Naive thymus-derived CD4-positive, alpha-beta T cell (primary cell): Measurements from ENCODE around the gene HRG. TPM values are rescaled to one million over a fixed set of nuclear protein-coding genes. Genes with fewer than 3 reads are reported as not detected.
"Not testable (repeated sequence)": the region's sequence is repeated elsewhere in the genome, so short reads cannot be mapped to it uniquely, and the experiment has no call there.

Experiments
- ATAC-seq: fragments of 150-1000 bp; cut with Tn5 transposase; 2 replicates; pipeline ENCODE4 v1.10.0; 2021; ENCODE audit warnings: mild to moderate bottlenecking, moderate library complexity
- CTCF ChIA-PET: fragments of 350-600 bp; sonication (Branson Sonifier 250); formaldehyde crosslinking; loops from one replicate; lab custom pipeline; 2021; ENCODE audit warnings: antibody characterized with exemption; lab: Charles Lee
- POLR2A ChIA-PET: fragments of 350-600 bp; sonication (Branson Sonifier 250); formaldehyde crosslinking; loops from one replicate; lab custom pipeline; 2021; ENCODE audit warnings: antibody characterized with exemption, inconsistent platforms; lab: Charles Lee
- DNase-seq, 9 donors: peaks; one replicate each; pipeline versions ENCODE4 v3.0.0 to v3.0.0-alpha.2; 2020 to 2022; ENCODE audit warnings: mixed read lengths in 1 of 9
- H3K27ac ChIP-seq: one replicate; pipeline ENCODE4 v1.7.0; 2013; ENCODE audit warnings: mild to moderate bottlenecking, low read depth, low read length, moderate library complexity
- H3K27me3 ChIP-seq, 2 donors: one replicate each; pipeline ENCODE4 v1.7.0; 2013; ENCODE audit warnings: low read length in 2 of 2, mild to moderate bottlenecking in 2 of 2, moderate library complexity in 2 of 2; ENCODE audit not compliant: control insufficient read depth in 2 of 2, insufficient read depth in 2 of 2
- H3K36me3 ChIP-seq, 3 experiments: 1 replicate in 2 of 3; 2 replicates in 1 of 3; pipeline ENCODE4 v1.7.0; 2013; ENCODE audit warnings: low read length in 3 of 3, mild to moderate bottlenecking in 3 of 3, moderate library complexity in 1 of 3; ENCODE audit not compliant: insufficient read depth in 3 of 3, control insufficient read depth in 2 of 3
- H3K4me1 ChIP-seq, 2 donors: one replicate each; pipeline ENCODE4 v1.7.0; 2013; ENCODE audit warnings: low read length in 2 of 2, mild to moderate bottlenecking in 2 of 2, moderate library complexity in 1 of 2; ENCODE audit not compliant: control insufficient read depth in 2 of 2, insufficient read depth in 2 of 2
- H3K4me3 ChIP-seq: 2 replicates; pipeline ENCODE4 v1.7.0; 2013; ENCODE audit warnings: mild to moderate bottlenecking, low read length
- H3K9me3 ChIP-seq, 3 experiments: 1 replicate in 2 of 3; 2 replicates in 1 of 3; pipeline ENCODE4 v1.7.0; 2013; ENCODE audit warnings: low read length in 3 of 3; ENCODE audit not compliant: control insufficient read depth in 2 of 3
- H3K27ac Mint-ChIP-seq, 9 donors: one replicate each; pipeline ENCODE4 v1.8.0; 2020 to 2022; ENCODE audit warnings: mixed read lengths in 9 of 9, mild to moderate bottlenecking in 8 of 9, moderate library complexity in 5 of 9, inconsistent platforms in 2 of 9
- H3K27me3 Mint-ChIP-seq, 5 donors: one replicate each; pipeline ENCODE4 v1.8.0; 2021 to 2022; ENCODE audit warnings: mixed read lengths in 5 of 5, mild to moderate bottlenecking in 1 of 5
- H3K36me3 Mint-ChIP-seq, 5 donors: one replicate each; pipeline ENCODE4 v1.8.0; 2020 to 2022; ENCODE audit warnings: mixed read lengths in 5 of 5, mild to moderate bottlenecking in 3 of 5, inconsistent platforms in 1 of 5
- H3K4me1 Mint-ChIP-seq, 7 donors: one replicate each; pipeline ENCODE4 v1.8.0; 2020 to 2022; ENCODE audit warnings: mixed read lengths in 7 of 7, mild to moderate bottlenecking in 3 of 7, inconsistent platforms in 1 of 7
- H3K4me3 Mint-ChIP-seq, 10 donors: one replicate each; pipeline ENCODE4 v1.8.0; 2020 to 2022; ENCODE audit warnings: mild to moderate bottlenecking in 10 of 10, mixed read lengths in 10 of 10, moderate library complexity in 6 of 10, inconsistent platforms in 2 of 10
- H3K9me3 Mint-ChIP-seq, 11 donors: one replicate each; pipeline ENCODE4 v1.8.0; 2020 to 2022; ENCODE audit warnings: mixed read lengths in 11 of 11, mild to moderate bottlenecking in 4 of 11, inconsistent platforms in 1 of 11, moderate library complexity in 1 of 11
- intact Hi-C, 2 donors: fragments of 100-400 bp; cut with micrococcal nuclease; formaldehyde crosslinking; loops; one replicate each; pipeline ENCODE4 v1.15.1; 2023
- polyA plus RNA-seq, 2 donors: library from polyadenylated mRNA; unstranded; fragments of 300-500 nt; fragmentation: Illumina TruSeq; gene quantifications; one replicate each; pipeline ENCODE4 v1.2.3, GENCODE V29; 2021
- total RNA-seq, 6 experiments: library from RNA in 5 of 6; stranded (reverse) in 5 of 6; gene quantifications; 1 replicate in 5 of 6; 2 replicates in 1 of 6; pipeline ENCODE4 v1.2.3 and lab custom pipeline; 2021 to 2026

HRG gene
- total and polyA plus RNA-seq, 7 experiments from 2014 or later: not detected

DNA sequence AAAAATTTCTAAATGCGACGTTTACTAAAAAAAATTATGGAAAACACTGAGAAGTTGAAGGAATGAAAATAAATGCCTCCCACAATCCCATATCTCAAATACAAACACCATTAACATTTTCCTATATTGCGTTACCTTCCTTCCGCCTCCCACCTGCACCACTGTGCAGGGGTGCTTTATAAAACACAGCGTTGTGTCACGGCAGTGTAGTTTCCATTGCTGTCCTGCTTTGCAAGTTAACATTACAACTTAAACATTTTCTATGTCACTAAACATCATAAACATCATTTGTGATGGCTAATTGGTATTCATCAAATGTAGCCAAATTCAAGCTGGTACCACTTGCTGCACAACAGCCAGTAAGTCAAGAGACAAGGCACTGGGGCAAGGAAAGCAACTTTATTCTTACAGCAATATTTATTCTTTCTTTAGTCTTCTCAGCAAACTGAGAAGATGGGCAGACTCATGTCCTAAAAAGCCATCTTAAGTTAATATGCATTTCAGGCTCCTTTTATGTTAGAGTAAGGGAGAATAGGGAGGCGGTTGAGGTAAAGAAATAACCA, 37.9 kb upstream of the HRG start:
- Mint-ChIP-seq H3K36me3 (no peaks in the 10 kb centered on the region), H3K9me3 (no peaks in the 10 kb centered on the region), H3K27me3 (peaks cover 0 to 26% (median 10%) of the 10 kb centered on the region in 5 donors), H3K4me3 (no peak overlapping the region), H3K4me1 (peaks cover 0 to 2% (median 0%) of the 10 kb centered on the region in 7 donors), H3K27ac (no peak overlapping the region)
- no peak for ATAC-seq
- ChIA-PET CTCF (no interaction called here), POLR2A (interaction anchor here (0.6 kb wide), 1 partner anchor 42 kb away, joined by 3 read pairs; no protein-coding TSS in a partner anchor)
- no peak for DNase-seq
- intact Hi-C loops: no loop called here
- H3K4me3 ChIP-seq: no peak overlapping the region
- no peaks in the 10 kb centered on the region for H3K9me3 ChIP-seq
- no peaks in the 10 kb centered on the region for H3K36me3 ChIP-seq
- H3K4me1 ChIP-seq: no peaks in the 10 kb centered on the region
- H3K27ac ChIP-seq: no peak overlapping the region
- no peaks in the 10 kb centered on the region for H3K27me3 ChIP-seq

DNA sequence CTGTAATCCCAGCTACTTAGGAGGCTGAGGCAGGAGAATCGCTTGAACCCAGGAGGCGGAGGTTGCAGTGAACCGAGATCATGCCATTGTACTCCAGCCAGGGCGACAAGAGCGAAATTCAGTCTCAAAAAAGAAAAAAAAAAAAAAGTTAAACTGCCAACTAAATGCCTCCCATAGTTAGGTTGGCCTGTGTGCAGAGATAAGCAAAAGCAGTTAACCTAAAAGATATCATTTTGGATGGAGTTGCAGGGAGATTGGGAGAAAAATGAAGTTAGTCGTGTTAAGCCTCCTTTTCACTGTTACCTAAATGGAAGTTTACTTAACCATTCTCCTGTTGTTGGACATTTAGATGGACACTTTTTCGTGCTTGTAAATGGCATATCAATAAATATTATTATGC, 37.1 kb upstream of the HRG start:
- no peak overlapping the region for H3K27ac Mint-ChIP-seq
- intact Hi-C loops: no loop called here
- CTCF ChIA-PET: no interaction called here

DNA sequence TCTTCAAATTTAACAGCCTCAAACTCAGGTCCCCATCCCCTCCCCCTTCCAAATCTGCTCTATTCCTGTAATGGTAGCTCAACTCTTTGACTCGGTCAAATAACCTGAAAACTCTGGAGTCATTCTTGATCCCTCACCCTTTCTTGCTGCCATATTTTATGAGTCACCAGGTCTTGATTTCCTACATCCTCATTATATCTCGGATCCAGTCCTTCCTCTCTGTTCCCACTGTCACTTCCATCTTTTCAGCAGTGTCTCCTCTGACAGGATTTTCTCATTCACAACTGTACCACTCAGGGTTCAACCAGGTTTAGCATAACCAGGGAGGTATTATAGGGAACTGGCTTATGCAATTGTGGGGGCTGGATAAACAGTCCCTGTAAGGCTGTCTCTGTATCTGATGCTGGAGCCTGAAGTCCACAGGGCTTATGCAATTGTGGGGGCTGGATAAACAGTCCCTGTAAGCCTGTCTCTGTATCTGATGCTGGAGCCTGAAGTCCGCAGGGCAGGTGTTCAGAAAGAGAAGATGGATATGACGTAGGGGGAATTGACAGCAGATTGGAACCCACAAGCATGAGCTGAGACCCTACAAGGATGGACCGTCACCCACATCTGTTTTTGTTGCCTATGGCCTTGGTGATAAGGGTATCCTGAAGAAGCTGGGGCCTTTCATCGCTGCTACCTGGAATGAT, 34.7 kb upstream of the HRG start:
- H3K4me3 Mint-ChIP-seq: no peak overlapping the region
- H3K36me3 Mint-ChIP-seq: no peaks in the 10 kb centered on the region
- Histone ChIP-seq H3K36me3 (no peaks in the 10 kb centered on the region), H3K27ac (no peak overlapping the region), H3K4me3 (no peak overlapping the region), H3K9me3 (no peaks in the 10 kb centered on the region), H3K27me3 (no peaks in the 10 kb centered on the region), H3K4me1 (no peaks in the 10 kb centered on the region)
- POLR2A ChIA-PET: no interaction called here
- ATAC-seq (no peak), DNase-seq (no peak)
- intact Hi-C loops: no loop called here
- peaks cover 0 to 21% (median 10%) of the 10 kb centered on the region in 5 donors for H3K27me3 Mint-ChIP-seq
- CTCF ChIA-PET: no interaction called here
- H3K9me3 Mint-ChIP-seq: no peaks in the 10 kb centered on the region
- H3K4me1 Mint-ChIP-seq: peaks cover 0 to 2% (median 0%) of the 10 kb centered on the region in 7 donors
- no peak overlapping the region for H3K27ac Mint-ChIP-seq

More for the DNA sequence above, 37.1 kb upstream of the HRG start:
- Mint-ChIP-seq H3K4me1 (peaks cover 0 to 2% (median 0%) of the 10 kb centered on the region in 7 donors), H3K9me3 (no peaks in the 10 kb centered on the region), H3K36me3 (no peaks in the 10 kb centered on the region), H3K4me3 (no peak overlapping the region), H3K27me3 (peaks cover 0 to 21% (median 10%) of the 10 kb centered on the region in 5 donors)
- no peaks in the 10 kb centered on the region for H3K27me3 ChIP-seq
- no peaks in the 10 kb centered on the region for H3K36me3 ChIP-seq
- H3K27ac ChIP-seq: no peak overlapping the region
- POLR2A ChIA-PET: no interaction called here
- no peaks in the 10 kb centered on the region for H3K4me1 ChIP-seq
- ATAC-seq: no peak
- no peaks in the 10 kb centered on the region for H3K9me3 ChIP-seq
- H3K4me3 ChIP-seq: no peak overlapping the region
- DNase-seq: no peak

DNA sequence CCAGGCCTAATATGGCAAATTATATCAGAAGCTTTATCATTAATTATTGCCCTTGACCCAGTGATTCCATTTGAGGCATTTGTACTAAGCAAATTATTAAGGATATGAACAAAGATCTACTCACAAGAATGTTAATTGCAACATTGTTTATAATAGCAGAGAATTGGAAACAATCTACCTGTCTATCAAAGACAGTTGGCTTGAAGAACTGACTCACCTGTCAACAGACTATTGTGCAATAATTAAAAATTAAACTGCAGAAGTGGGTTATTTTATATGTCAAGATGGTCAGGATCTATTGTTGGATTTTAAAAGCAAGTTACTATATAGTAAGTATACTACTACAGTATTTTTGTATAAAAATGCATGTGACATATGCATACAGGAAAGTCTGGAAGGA, 32.3 kb upstream of the HRG start:
- no peaks in the 10 kb centered on the region for H3K36me3 ChIP-seq
- H3K4me1 Mint-ChIP-seq: peaks cover 0 to 2% (median 0%) of the 10 kb centered on the region in 7 donors
- ChIA-PET POLR2A (no interaction called here), CTCF (no interaction called here)
- H3K4me3 ChIP-seq: no peak overlapping the region
- H3K27me3 ChIP-seq: no peaks in the 10 kb centered on the region
- ATAC-seq: no peak
- H3K9me3 Mint-ChIP-seq: no peaks in the 10 kb centered on the region
- peaks cover 0 to 27% (median 12%) of the 10 kb centered on the region in 5 donors for H3K27me3 Mint-ChIP-seq
- no peak for DNase-seq
- no peak overlapping the region for H3K4me3 Mint-ChIP-seq
- H3K27ac ChIP-seq: no peak overlapping the region
- H3K27ac Mint-ChIP-seq: no peak overlapping the region
- H3K9me3 ChIP-seq: no peaks in the 10 kb centered on the region
- H3K36me3 Mint-ChIP-seq: no peaks in the 10 kb centered on the region
- H3K4me1 ChIP-seq: no peaks in the 10 kb centered on the region
- intact Hi-C loops: no loop called here

DNA sequence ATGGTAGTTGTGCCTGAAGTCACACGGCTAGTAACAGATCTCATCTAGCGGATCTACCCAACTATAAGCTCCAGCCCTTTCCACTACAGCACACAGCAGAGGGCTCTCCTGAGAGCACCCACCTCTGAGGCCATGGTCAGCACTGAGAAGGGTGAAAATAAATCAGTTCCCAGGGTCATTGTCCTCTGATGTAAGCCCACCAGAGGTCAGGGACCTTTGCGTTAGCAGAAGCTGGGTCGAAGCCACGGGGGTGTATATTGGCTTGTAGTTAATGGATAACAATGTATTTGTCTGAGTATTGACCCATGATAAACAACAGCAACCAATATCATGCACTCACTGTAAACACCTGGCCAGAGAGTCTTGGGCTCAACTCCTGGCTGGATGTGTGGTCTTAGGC, 31.6 kb upstream of the HRG start:
- H3K9me3 Mint-ChIP-seq, H3K4me1 ChIP-seq, H3K27ac Mint-ChIP-seq, H3K36me3 Mint-ChIP-seq, ATAC-seq, H3K4me3 Mint-ChIP-seq, intact Hi-C loops, H3K9me3 ChIP-seq, H3K27me3 ChIP-seq, POLR2A ChIA-PET, H3K4me1 Mint-ChIP-seq, H3K4me3 ChIP-seq, H3K27ac ChIP-seq, DNase-seq, H3K36me3 ChIP-seq: not testable (repeated sequence)
- CTCF ChIA-PET: interaction anchor here (1.0 kb wide), 1 partner anchor 17 kb away, joined by 3 read pairs; no protein-coding TSS in a partner anchor
- H3K27me3 Mint-ChIP-seq: peaks cover 0 to 27% (median 19%) of the 10 kb centered on the region in 5 donors

DNA sequence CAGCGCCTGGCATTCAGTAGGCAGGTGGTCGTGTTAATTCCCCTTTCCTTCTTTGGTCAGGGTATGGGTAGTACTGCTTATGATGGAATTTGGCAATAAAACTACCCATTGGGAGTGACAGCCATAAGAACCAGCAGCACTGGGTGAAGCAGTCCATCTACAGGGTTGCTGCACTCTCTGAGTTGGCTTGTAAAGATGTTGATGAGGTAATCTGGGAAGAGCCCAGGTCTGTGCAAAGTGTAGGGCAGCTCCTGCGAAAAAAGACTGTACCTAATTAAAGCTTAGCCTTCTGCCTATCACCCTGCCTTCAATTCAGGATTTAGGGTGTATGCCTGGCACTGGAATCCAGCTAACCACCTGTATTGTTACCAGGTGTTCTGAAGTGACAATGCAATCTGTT, 30.3 kb upstream of the HRG start:
- CTCF ChIA-PET: no interaction called here

DNA sequence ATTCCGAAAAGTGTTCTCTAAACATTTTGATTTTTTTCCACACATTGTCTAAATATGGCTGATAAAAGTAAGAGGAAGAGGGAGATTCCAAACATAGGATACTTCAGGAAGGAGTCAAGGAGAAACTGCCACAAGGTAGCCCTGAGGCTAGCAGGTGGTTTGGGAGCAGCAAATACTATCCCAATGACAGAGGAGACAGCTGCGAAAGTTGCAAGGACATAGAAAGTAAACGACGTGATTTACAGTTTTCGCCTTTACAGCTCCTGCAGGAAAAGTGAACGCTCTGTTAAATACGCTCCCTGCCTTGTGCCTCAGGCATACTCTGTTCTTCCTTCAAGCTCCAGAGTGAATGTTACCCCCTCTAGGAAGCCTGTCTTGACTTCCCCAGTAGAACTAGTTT, 29.3 kb upstream of the HRG start:
- Mint-ChIP-seq H3K4me3 (no peak overlapping the region), H3K4me1 (peaks cover 0 to 8% (median 0%) of the 10 kb centered on the region in 7 donors), H3K9me3 (peaks cover 0 to 3% (median 0%) of the 10 kb centered on the region in 11 donors), H3K27ac (no peak overlapping the region), H3K36me3 (no peaks in the 10 kb centered on the region), H3K27me3 (peaks cover 0 to 25% (median 9%) of the 10 kb centered on the region in 5 donors)
- intact Hi-C loops: no loop called here
- Histone ChIP-seq H3K9me3 (no peaks in the 10 kb centered on the region), H3K27ac (no peak overlapping the region), H3K4me1 (no peaks in the 10 kb centered on the region), H3K27me3 (no peaks in the 10 kb centered on the region), H3K36me3 (no peaks in the 10 kb centered on the region), H3K4me3 (no peak overlapping the region)
- CTCF ChIA-PET: no interaction called here
- POLR2A ChIA-PET: no interaction called here
- ATAC-seq (no peak), DNase-seq (no peak)

More for the DNA sequence above, 30.3 kb upstream of the HRG start:
- no peak overlapping the region for H3K4me3 Mint-ChIP-seq
- intact Hi-C loops: no loop called here
- H3K36me3 Mint-ChIP-seq: no peaks in the 10 kb centered on the region
- DNase-seq (no peak), ATAC-seq (no peak)
- H3K9me3 ChIP-seq: no peaks in the 10 kb centered on the region
- H3K27me3 ChIP-seq: no peaks in the 10 kb centered on the region
- H3K4me1 ChIP-seq: no peaks in the 10 kb centered on the region
- peaks cover 0 to 23% (median 15%) of the 10 kb centered on the region in 5 donors for H3K27me3 Mint-ChIP-seq
- H3K4me1 Mint-ChIP-seq: peaks cover 0 to 2% (median 0%) of the 10 kb centered on the region in 7 donors
- POLR2A ChIA-PET: no interaction called here
- H3K36me3 ChIP-seq: no peaks in the 10 kb centered on the region
- no peak overlapping the region for H3K27ac ChIP-seq
- H3K4me3 ChIP-seq: no peak overlapping the region
- no peak overlapping the region for H3K27ac Mint-ChIP-seq
- peaks cover 0 to 3% (median 0%) of the 10 kb centered on the region in 11 donors for H3K9me3 Mint-ChIP-seq
